Upper lobe of right lung (tissue), 1 donor: Measurements from ENCODE around the gene RCAN1. TPM values are rescaled to one million over a fixed set of nuclear protein-coding genes. Genes with fewer than 3 reads are reported as not detected.

Source experiments
- ATAC-seq: fragments of 200-7000 bp; cut with Tn5 transposase; one replicate; pipeline ENCODE4 v1.9.1; 2020; ENCODE audit warnings: mild to moderate bottlenecking, moderate library complexity
- DNase-seq: peaks from one replicate; pipeline ENCODE4 v3.0.0-alpha.2; 2020
- H3K27ac ChIP-seq: fragments of 200-600 bp; one replicate; pipeline ENCODE4 v1.8.0; 2022
- H3K27me3 ChIP-seq: fragments of 200-600 bp; one replicate; pipeline ENCODE4 v1.8.0; 2022; ENCODE audit warnings: mild to moderate bottlenecking
- H3K36me3 ChIP-seq: fragments of 200-600 bp; one replicate; pipeline ENCODE4 v1.8.0; 2022
- H3K4me1 ChIP-seq: fragments of 200-600 bp; one replicate; pipeline ENCODE4 v1.8.0; 2022
- H3K4me3 ChIP-seq: fragments of 200-600 bp; one replicate; pipeline ENCODE4 v1.8.0; 2022; ENCODE audit warnings: mild to moderate bottlenecking
- H3K9me3 ChIP-seq: fragments of 200-600 bp; one replicate; pipeline ENCODE4 v1.8.0; 2022
- CTCF ChIP-seq: fragments of 200-600 bp; IDR thresholded peaks from one replicate; pipeline ENCODE4 v1.8.0; 2022; ENCODE audit warnings: antibody characterized with exemption
- intact Hi-C: fragments of 100-400 bp; cut with DNase I; formaldehyde crosslinking; loops from one replicate; pipeline ENCODE4 v1.11.0; 2022
- total RNA-seq: library from RNA; stranded (reverse); fragmentation: NEBNext Ultra II Directional; extraction: Animal tissue kit (Norgen Biotek cat#: 25700); gene quantifications from one replicate; pipeline ENCODE4 v1.2.1, GENCODE V29; 2021
- donor health status: DM: no; HTN: yes; CAD: no; lungs with severe emphysema.

Gene RCAN1
- total RNA-seq, 1 donor from 2014 or later = 26.9 TPM

- Histone ChIP-seq H3K27ac (no peak overlapping the region), H3K4me3 (no peak overlapping the region), H3K36me3 (no peaks in the 10 kb centered on the region), H3K27me3 (no peaks in the 10 kb centered on the region), H3K4me1 (no peaks in the 10 kb centered on the region), H3K9me3 (no peaks in the 10 kb centered on the region)
- DNase-seq = no peak
- no peak for TF ChIP-seq CTCF
- ATAC-seq = no peak
- intact Hi-C loops = no loop called here
Measured at GRCh38 chr21:34640858-34641257, 25.9 kb upstream of the RCAN1 start.

GRCh38 chr21:34639882-34640788 lies 25.2 kb upstream of the RCAN1 start:
- intact Hi-C loops = no loop called here
- Histone ChIP-seq H3K27ac (no peak overlapping the region), H3K4me3 (peak overlapping the region; percentile 12), H3K27me3 (peaks cover 4% of the 10 kb centered on the region), H3K4me1 (no peaks in the 10 kb centered on the region), H3K36me3 (no peaks in the 10 kb centered on the region), H3K9me3 (no peaks in the 10 kb centered on the region)
- peak; percentile 36 for ATAC-seq
- TF ChIP-seq CTCF = no peak
- no peak for DNase-seq

- ATAC-seq (no peak), DNase-seq (no peak)
- TF ChIP-seq CTCF = no peak
- H3K27ac ChIP-seq = no peak overlapping the region
- no peaks in the 10 kb centered on the region for H3K9me3 ChIP-seq
- no peak overlapping the region for H3K4me3 ChIP-seq
- no peaks in the 10 kb centered on the region for H3K4me1 ChIP-seq
- H3K36me3 ChIP-seq = no peaks in the 10 kb centered on the region
- intact Hi-C loops = no loop called here
- H3K27me3 ChIP-seq = peaks cover 7% of the 10 kb centered on the region
Measured at GRCh38 chr21:34639250-34639649, 24.3 kb upstream of the RCAN1 start.

GRCh38 chr21:34636961-34637360 lies 22.0 kb upstream of the RCAN1 start:
- Histone ChIP-seq H3K27ac (no peak overlapping the region), H3K4me3 (no peak overlapping the region), H3K27me3 (peaks cover 10% of the 10 kb centered on the region), H3K4me1 (no peaks in the 10 kb centered on the region), H3K9me3 (no peaks in the 10 kb centered on the region), H3K36me3 (no peaks in the 10 kb centered on the region)
- intact Hi-C loops = no loop called here
- DNase-seq = no peak
- TF ChIP-seq CTCF = no peak
- no peak for ATAC-seq

- DNase-seq = no peak
- Histone ChIP-seq H3K9me3 (no peaks in the 10 kb centered on the region), H3K36me3 (no peaks in the 10 kb centered on the region), H3K27me3 (peaks cover 10% of the 10 kb centered on the region), H3K4me3 (no peak overlapping the region), H3K4me1 (no peaks in the 10 kb centered on the region), H3K27ac (no peak overlapping the region)
- intact Hi-C loops = no loop called here
- peak; percentile 31 for TF ChIP-seq CTCF
- peak; percentile 46 for ATAC-seq
Measured at GRCh38 chr21:34635307-34635706, 20.4 kb upstream of the RCAN1 start.
